Effector CD8-positive, alpha-beta T cell (primary cell): ENCODE measurements around the gene ALOX5.

Experiments
- DNase-seq: peaks from one replicate; lab custom pipeline; 2025; lab: John Stamatoyannopoulos, UW

Gene ALOX5

GRCh38 chr10:45424668-45425404 lies 50.8 kb downstream of the ALOX5 start:
- no peak for DNase-seq

- DNase-seq = no peak
Observed at GRCh38 chr10:45425621-45426563, 51.9 kb downstream of the ALOX5 start.

DNA sequence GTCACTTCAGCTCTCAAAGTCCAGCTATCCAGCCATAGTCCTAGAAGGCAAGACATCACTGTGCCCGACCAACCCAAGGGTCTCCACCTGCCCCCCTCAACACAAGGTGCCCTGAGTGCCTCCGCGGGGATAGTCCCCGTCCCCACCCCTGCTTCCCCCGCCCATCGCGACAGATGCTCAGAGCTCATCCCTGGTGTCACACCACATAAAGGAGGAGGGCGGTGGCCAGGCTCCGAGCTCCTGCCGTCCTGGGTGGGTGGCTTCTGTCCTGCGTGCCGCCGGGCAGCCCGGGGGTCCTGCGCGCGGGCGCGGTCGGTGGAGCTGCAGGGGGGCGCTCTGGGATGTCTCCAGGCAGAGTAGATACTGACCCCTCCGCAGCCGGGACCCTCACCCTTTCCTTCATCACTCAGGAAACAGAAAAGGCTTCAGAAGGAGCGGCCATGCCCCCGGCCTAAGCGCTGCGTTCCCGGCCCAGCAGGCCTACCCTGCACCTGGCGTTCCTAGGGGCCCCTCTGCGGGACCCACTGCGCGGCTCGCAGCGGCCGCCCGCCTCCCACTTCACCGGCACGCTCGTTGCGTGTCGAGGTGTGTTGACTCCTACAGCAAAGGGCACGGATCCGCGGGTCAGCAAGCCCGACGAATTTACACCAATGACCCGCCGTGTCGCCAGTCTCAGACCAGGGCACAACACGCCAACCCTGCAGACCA lies 53.4 kb downstream of the ALOX5 start:
- DNase-seq = no peak

- no peak for DNase-seq
Observed at GRCh38 chr10:45427970-45428366, 54.0 kb downstream of the ALOX5 start.

DNA sequence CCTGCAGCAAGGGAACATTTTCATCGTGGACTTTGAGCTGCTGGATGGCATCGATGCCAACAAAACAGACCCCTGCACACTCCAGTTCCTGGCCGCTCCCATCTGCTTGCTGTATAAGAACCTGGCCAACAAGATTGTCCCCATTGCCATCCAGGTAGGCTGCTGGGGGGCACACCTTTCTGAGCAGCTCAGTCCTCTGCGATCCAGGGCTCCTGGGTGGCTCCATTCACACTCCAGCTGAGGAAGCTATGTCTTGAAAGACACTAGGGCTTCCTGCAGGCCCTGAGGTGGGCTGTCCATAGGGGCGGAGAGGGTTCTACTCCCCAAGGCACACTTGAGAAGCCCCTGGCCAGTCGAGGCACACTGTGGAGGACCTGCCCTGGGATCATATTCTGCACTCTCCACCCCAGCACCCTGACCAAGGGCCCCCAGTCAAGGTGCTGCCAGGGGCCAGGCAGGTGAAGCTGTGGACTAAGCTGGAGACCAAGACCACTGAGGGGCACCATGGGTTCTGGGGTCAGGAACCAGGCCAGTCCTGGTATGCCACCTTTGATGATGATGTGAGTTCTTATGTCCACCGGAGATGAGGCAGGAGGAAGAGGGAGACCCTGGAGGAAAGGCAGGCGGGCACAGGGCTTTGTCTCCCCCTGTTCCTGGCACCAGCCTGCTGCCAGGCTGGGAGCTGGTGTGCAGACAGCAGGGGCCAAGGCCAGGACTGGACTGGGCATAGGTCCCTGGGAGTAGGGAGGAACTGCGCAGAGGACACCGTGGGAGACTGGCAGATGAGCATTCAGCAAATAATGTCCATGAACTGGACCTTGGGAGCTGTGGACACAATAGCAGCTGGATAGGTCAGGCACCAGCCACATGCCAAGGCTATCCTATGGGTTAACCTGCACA lies 54.8 kb downstream of the ALOX5 start:
- DNase-seq = no peak

GRCh38 chr10:45429790-45430189 lies 55.8 kb downstream of the ALOX5 start:
- no peak for DNase-seq

DNA sequence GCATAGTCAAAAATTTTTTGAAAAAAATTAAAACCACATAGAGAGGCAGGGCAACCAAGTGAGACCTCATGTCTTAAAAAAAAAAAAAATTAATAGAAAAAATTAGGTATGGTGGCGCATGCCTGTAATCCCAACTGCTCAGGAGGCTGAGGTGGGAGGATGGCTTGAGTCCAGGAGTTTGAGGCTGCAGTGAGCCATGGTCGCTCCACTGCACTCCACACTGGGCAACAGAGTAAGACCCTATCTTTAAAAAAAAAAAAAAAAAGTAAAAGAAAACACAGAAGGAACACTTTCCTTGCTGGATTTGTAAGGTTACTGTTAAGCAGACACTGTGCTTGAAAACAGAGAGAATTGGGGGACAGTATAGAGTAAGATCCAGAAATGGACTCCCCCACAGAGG lies 58.1 kb downstream of the ALOX5 start:
- no peak for DNase-seq

DNA sequence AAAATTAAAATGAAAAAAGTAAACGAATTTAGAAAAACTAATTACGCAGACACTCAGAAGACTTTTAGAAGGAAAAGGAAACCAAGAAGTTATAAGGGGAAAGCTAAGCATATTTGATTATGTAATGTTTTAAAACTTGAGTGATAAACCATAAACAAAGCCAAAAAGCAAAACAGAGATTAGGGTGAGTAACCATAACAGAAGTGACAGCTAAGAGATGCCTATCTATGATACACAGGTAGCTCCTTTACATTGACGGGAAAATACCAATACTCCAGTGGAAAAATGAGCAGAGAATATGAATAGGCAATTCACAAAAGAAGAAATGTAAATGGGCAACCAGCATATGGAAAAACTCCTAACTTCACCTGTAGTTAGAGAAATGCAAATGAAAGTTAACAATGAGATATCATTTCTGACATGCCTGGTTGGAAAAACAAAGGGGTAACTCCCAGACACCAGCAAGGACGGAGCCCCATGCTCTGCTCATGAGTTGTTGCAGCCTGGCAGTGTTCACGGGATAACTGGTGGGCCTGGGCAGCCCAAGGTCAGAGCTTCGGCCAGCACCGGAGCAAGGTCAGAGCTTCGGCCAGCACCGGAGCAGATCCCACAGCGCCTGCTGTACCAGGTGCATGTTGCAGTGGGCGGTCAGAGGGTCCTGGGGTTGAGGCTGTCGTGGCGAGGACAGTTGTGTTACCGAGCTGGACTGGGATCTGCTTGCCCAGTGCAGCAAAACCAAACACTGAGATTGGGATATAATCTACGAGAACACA lies 58.9 kb downstream of the ALOX5 start:
- no peak for DNase-seq

- no peak for DNase-seq
Observed at GRCh38 chr10:45433716-45434469, 59.9 kb downstream of the ALOX5 start.

DNA sequence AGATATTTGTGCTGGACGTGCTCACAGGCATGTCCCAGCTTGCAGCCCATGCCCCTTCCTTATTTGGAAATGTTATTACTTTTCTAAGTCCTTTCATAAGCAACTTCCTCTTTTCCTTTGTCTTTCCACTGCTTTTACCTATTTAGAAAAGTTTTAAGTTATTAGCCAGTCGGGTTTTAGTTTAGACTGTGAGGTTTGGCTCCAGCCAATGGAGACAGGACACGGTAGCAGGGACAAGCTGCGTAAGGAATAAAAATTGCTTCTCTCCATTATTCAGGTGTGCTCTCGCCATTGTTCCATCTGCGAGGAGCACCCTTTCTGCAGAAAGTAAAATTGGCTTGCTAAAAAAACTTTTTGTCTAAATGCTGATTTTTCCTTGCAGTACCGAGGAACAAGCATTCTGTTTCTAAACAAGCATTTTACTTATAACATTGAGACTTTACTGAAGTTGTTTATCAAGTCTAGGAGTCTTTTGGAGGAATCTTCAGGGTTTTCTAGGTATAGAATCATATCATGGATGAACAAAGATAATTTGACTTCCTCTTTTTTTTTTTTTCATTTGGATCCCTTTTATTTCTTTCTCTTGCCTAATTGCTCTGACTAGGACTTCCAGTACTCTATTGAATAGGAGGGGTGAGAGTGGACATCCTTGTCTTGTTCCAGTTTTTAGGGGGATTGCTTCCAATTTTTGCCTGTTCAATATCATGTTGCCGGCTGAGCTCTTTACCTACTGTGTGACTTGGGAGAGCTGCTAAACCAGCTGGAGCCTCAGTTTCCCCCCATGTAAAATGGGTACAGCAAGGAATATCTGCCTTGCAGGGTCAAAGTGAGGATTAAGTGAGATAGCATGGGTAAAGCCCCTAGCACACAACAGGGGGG lies 63.8 kb downstream of the ALOX5 start:
- DNase-seq = no peak

- DNase-seq = no peak
Observed at GRCh38 chr10:45438466-45439090, 64.6 kb downstream of the ALOX5 start.

- DNase-seq = no peak
Observed at GRCh38 chr10:45439365-45439764, 65.3 kb downstream of the ALOX5 start.

- DNase-seq = no peak
Observed at GRCh38 chr10:45439873-45440272, 65.9 kb downstream of the ALOX5 start.

GRCh38 chr10:45440511-45441062 lies 66.6 kb downstream of the ALOX5 start:
- DNase-seq = no peak

GRCh38 chr10:45441239-45442190 lies 67.5 kb downstream of the ALOX5 start:
- DNase-seq = no peak

GRCh38 chr10:45442251-45442650 lies 68.2 kb downstream of the ALOX5 start:
- DNase-seq = no peak

DNA sequence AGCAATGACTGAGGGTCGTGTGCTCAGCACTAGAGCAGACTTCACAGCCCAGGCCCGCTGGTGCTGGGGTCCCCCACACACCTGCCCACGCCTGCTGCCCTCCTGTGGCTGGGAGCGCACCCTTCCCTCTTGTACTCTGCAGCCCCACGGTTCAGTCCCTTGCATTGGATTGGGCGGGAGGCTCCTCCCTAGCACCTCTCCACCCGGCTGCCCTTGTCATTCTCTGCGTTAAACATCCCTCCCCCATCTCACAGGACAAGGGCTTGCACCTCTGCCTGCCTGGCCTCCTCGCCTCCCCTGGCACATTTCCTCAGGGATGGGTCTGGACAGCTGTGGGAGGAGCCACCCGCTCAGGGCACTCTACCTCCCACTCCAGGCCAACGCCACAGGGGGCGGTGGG lies 68.6 kb downstream of the ALOX5 start:
- DNase-seq = no peak
